GM10248 (cell line): ENCODE data around the gene PFDN6.

Experiments used
- CTCF ChIA-PET: fragments of 300-600 bp; sonication (Branson Sonifier 250); formaldehyde crosslinking; extraction: SDS; loops from one replicate; lab custom pipeline; 2021; ENCODE audit warnings: antibody characterized with exemption; lab: Yijun Ruan, JAX
- POLR2A ChIA-PET: fragments of 350-650 bp; sonication (Branson Sonifier 250); formaldehyde crosslinking; extraction: SDS; loops from one replicate; lab custom pipeline; 2020; ENCODE audit warnings: antibody characterized with exemption; lab: Yijun Ruan, JAX
- DNase-seq: peaks from one replicate; pipeline ENCODE4 v3.0.0; 2012; ENCODE audit errors: extremely low spot score
- CTCF ChIP-seq: IDR thresholded peaks from 2 replicates; pipeline ENCODE4 v1.5.1; 2012; ENCODE audit warnings: mild to moderate bottlenecking, low read depth; ENCODE audit errors: extremely low read depth, missing control alignments, control extremely low read depth

The PFDN6 gene

GRCh38 chr6:33323623-33323948 lies 34.2 kb downstream of the PFDN6 start:
- DNase-seq = no peak
- no peak for TF ChIP-seq CTCF
- ChIA-PET CTCF (interaction anchor here (0.9 to 1.5 kb wide), 4 partner anchors 13 to 103 kb away, joined by 3 to 4 read pairs (median 4); no protein-coding TSS in a partner anchor), POLR2A (interaction anchor here (0.7 to 0.9 kb wide), 2 partner anchors 46 to 248 kb away, joined by 3 to 4 read pairs; partner anchors contain the start of gene HLA-DPB1)

- POLR2A ChIA-PET = interaction anchor here (0.7 to 0.9 kb wide), 2 partner anchors 47 to 249 kb away, joined by 3 to 4 read pairs; partner anchors contain the start of gene HLA-DPB1
- TF ChIP-seq CTCF = no peak
- CTCF ChIA-PET = interaction anchor here (1.3 to 1.5 kb wide), 3 partner anchors 14 to 102 kb away, joined by 3 to 4 read pairs (median 4); no protein-coding TSS in a partner anchor
- DNase-seq = no peak
These were observed 34.7 kb downstream of the PFDN6 start for GRCh38 chr6:33324125-33324524.

GRCh38 chr6:33329058-33329457 lies 39.7 kb downstream of the PFDN6 start:
- POLR2A ChIA-PET = no interaction called here

GRCh38 chr6:33330736-33331135 lies 41.3 kb downstream of the PFDN6 start:
- ChIA-PET CTCF (no interaction called here), POLR2A (no interaction called here)
- TF ChIP-seq CTCF = no peak
- DNase-seq = no peak

More at GRCh38 chr6:33329058-33329457, 39.7 kb downstream of the PFDN6 start:
- CTCF ChIA-PET = interaction anchor here (0.7 to 0.9 kb wide), 2 partner anchors 15 to 67 kb away, joined by 3 read pairs; no protein-coding TSS in a partner anchor
- no peak for DNase-seq
- TF ChIP-seq CTCF = no peak

- POLR2A ChIA-PET = no interaction called here
- no peak for TF ChIP-seq CTCF
- DNase-seq = no peak
- CTCF ChIA-PET = interaction anchor here (1.5 kb wide), 1 partner anchor 11 kb away, joined by 8 read pairs; no protein-coding TSS in a partner anchor
These were observed 44.3 kb downstream of the PFDN6 start for GRCh38 chr6:33333666-33334065.

- no peak for DNase-seq
- ChIA-PET POLR2A (no interaction called here), CTCF (interaction anchor here (1.0 to 2.7 kb wide), 2 partner anchors 9 to 39 kb away, joined by 4 to 19 read pairs; no protein-coding TSS in a partner anchor)
- TF ChIP-seq CTCF = no peak
These were observed 46.5 kb downstream of the PFDN6 start for GRCh38 chr6:33335916-33336315.
